DND-41 (cell line): ENCODE measurements around the gene MCC.

Experiments
- ATAC-seq: fragments of 200-7000 bp; cut with Tn5 transposase; 3 replicates; pipeline ENCODE4 v1.9.1; 2021; ENCODE audit warnings: low read depth; ENCODE audit not compliant: insufficient read depth
- DNase-seq: peaks from one replicate; pipeline ENCODE4 v3.0.0-alpha.2; 2020
- H2AFZ ChIP-seq: 2 replicates; pipeline ENCODE4 v1.6.0; 2012; ENCODE audit warnings: low read depth, low read length
- H3K27ac ChIP-seq: 2 replicates; pipeline ENCODE4 v1.5.1; 2012; ENCODE audit warnings: low read length, inconsistent platforms
- H3K27me3 ChIP-seq: fragments of 200-600 bp; sonication (generic); 2 replicates; pipeline ENCODE4 v1.6.0; 2012; ENCODE audit warnings: low read length, mild to moderate bottlenecking, inconsistent platforms; ENCODE audit not compliant: insufficient read depth, poor library complexity
- H3K36me3 ChIP-seq: 2 replicates; pipeline ENCODE4 v1.5.1; 2012; ENCODE audit warnings: low read length, inconsistent platforms; ENCODE audit not compliant: insufficient read depth
- H3K4me1 ChIP-seq: 2 replicates; pipeline ENCODE4 v1.5.1; 2012; ENCODE audit warnings: mild to moderate bottlenecking, low read length; ENCODE audit not compliant: insufficient read depth
- H3K4me2 ChIP-seq: 2 replicates; pipeline ENCODE4 v1.6.0; 2012; ENCODE audit warnings: mild to moderate bottlenecking, moderate library complexity, low read length, inconsistent platforms; ENCODE audit not compliant: insufficient read depth
- H3K4me3 ChIP-seq, 2 experiments: fragments of 200-600 bp in 1 of 2; shearing (Covaris generic) in 1 of 2; 2 replicates each; pipeline ENCODE4 v1.5.1; 2012 to 2016; ENCODE audit warnings: inconsistent platforms in 2 of 2, low read length in 2 of 2, mild to moderate bottlenecking in 2 of 2, low read depth in 1 of 2, moderate library complexity in 1 of 2
- H3K79me2 ChIP-seq: 2 replicates; pipeline ENCODE4 v1.6.0; 2012; ENCODE audit warnings: low read length, inconsistent platforms; ENCODE audit not compliant: insufficient read depth
- H3K9ac ChIP-seq: 2 replicates; pipeline ENCODE4 v1.6.0; 2012; ENCODE audit warnings: low read depth, mild to moderate bottlenecking, inconsistent platforms, low read length, moderate library complexity
- H3K9me3 ChIP-seq: 2 replicates; pipeline ENCODE4 v1.5.1; 2012; ENCODE audit warnings: low read length, moderate library complexity, mild to moderate bottlenecking, inconsistent platforms; ENCODE audit not compliant: insufficient read depth, severe bottlenecking
- H4K20me1 ChIP-seq: 2 replicates; pipeline ENCODE4 v1.6.0; 2012; ENCODE audit warnings: low read length; ENCODE audit not compliant: insufficient read depth
- EZH2 ChIP-seq: IDR thresholded peaks from 3 replicates; pipeline ENCODE4 v1.6.1; 2012; ENCODE audit warnings: borderline replicate concordance, low read depth, mild to moderate bottlenecking, moderate library complexity, low read length, inconsistent platforms; ENCODE audit not compliant: severe bottlenecking
- TF ChIP-seq, protein P1 (sequence below): IDR thresholded peaks from 2 replicates; pipeline ENCODE4 v1.5.1; 2012; ENCODE audit warnings: borderline replicate concordance, low read length, moderate library complexity, mild to moderate bottlenecking; ENCODE audit not compliant: poor library complexity, severe bottlenecking; ENCODE audit errors: extremely low read depth

MCC gene

GRCh38 chr5:113140837-113141671 is 347.2 kb downstream of the MCC start:
- H3K9ac ChIP-seq: no peak overlapping the region
- no peaks in the 10 kb centered on the region for H3K27me3 ChIP-seq
- no peak overlapping the region for H3K4me3 ChIP-seq
- no peaks in the 10 kb centered on the region for H3K4me1 ChIP-seq
- no peaks in the 10 kb centered on the region for H3K36me3 ChIP-seq
- H2AFZ ChIP-seq: no peak overlapping the region
- DNase-seq: no peak
- no peaks in the 10 kb centered on the region for H3K9me3 ChIP-seq
- no peaks in the 10 kb centered on the region for H4K20me1 ChIP-seq
- TF ChIP-seq EZH2: no peak
- TF ChIP-seq, protein P1, sequence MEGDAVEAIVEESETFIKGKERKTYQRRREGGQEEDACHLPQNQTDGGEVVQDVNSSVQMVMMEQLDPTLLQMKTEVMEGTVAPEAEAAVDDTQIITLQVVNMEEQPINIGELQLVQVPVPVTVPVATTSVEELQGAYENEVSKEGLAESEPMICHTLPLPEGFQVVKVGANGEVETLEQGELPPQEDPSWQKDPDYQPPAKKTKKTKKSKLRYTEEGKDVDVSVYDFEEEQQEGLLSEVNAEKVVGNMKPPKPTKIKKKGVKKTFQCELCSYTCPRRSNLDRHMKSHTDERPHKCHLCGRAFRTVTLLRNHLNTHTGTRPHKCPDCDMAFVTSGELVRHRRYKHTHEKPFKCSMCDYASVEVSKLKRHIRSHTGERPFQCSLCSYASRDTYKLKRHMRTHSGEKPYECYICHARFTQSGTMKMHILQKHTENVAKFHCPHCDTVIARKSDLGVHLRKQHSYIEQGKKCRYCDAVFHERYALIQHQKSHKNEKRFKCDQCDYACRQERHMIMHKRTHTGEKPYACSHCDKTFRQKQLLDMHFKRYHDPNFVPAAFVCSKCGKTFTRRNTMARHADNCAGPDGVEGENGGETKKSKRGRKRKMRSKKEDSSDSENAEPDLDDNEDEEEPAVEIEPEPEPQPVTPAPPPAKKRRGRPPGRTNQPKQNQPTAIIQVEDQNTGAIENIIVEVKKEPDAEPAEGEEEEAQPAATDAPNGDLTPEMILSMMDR: no peak
- no peak overlapping the region for H3K27ac ChIP-seq
- no peak overlapping the region for H3K4me2 ChIP-seq
- no peaks in the 10 kb centered on the region for H3K79me2 ChIP-seq
- ATAC-seq: no peak

DNA sequence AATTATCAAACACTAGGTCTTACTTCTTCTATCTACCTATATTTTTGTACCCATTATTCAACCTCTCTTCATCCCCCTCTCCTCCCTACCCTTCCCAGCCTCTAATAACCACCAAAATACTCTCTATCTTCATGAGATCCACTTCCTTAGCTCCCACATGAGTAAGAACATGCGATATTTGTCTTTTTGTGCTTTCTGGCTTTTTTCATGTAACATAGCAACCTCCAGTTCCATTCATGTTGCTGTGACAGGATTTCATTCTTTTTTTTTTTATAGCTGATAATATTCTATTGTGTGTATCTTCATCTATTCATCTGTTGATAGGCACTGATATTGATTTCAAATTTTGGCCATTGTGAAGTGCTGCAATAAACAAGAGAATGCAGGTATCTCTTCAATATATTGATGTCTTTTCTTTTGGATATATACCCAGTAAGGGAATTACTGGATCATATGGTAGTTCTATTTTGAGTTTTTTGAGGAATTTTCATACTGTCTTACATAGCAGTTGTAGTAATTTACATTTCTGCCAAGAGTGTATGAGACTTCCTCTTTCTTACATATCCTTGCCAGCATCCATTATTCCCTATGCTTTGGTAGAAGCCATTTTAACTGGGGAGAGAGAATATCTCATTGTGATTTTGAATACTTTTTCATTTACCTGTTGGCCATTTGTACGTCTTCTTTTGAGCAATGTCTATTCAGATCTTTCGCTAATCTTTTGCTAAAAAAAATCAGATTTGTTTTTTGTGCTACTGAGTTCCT is 354.9 kb downstream of the MCC start:
- Histone ChIP-seq H3K9ac (no peak overlapping the region), H3K79me2 (no peaks in the 10 kb centered on the region), H2AFZ (no peak overlapping the region), H3K27ac (no peak overlapping the region), H3K27me3 (no peaks in the 10 kb centered on the region), H4K20me1 (no peaks in the 10 kb centered on the region), H3K4me1 (no peaks in the 10 kb centered on the region), H3K9me3 (no peaks in the 10 kb centered on the region), H3K4me2 (no peak overlapping the region), H3K4me3 (no peak overlapping the region), H3K36me3 (no peaks in the 10 kb centered on the region)
- DNase-seq (no peak), ATAC-seq (no peak)
- TF ChIP-seq, protein P1: no peak
- TF ChIP-seq EZH2: no peak

DNA sequence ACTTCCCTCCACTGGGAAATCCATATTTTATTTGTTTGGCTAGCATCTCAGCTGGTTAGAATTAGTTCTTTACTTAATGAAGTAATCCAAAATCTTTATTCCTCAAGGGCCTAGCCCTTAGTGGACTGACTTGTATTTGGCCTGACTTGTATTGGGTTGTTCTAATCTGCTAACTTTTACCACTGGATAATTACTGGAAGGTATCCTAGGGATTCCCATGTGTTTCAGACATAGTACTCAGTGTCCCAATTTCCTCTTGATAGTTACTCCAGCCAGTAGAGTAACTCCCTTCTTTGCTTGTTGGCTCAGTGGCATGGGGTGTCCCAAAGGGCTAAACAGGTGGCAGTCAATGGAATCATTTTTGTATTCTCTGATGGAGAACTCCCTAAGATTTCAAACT is 355.7 kb downstream of the MCC start:
- Histone ChIP-seq H2AFZ (no peak overlapping the region), H3K27me3 (no peaks in the 10 kb centered on the region), H3K4me2 (no peak overlapping the region), H3K36me3 (no peaks in the 10 kb centered on the region), H3K27ac (no peak overlapping the region), H4K20me1 (no peaks in the 10 kb centered on the region), H3K9ac (no peak overlapping the region), H3K9me3 (no peaks in the 10 kb centered on the region), H3K79me2 (no peaks in the 10 kb centered on the region), H3K4me1 (no peaks in the 10 kb centered on the region), H3K4me3 (no peak overlapping the region)
- TF ChIP-seq EZH2: no peak
- TF ChIP-seq, protein P1: no peak
- no peak for DNase-seq
- ATAC-seq: no peak
